PFSK-1 (cell line): ENCODE data around the gene INPP5A.

Experiments used
- POLR2AphosphoS5 ChIP-seq: IDR thresholded peaks from 2 replicates; pipeline ENCODE4 v1.6.1; 2012; ENCODE audit warnings: low read depth, mild to moderate bottlenecking, control low read depth, low read length, moderate library complexity
- REST ChIP-seq, 2 experiments: IDR thresholded peaks; 2 replicates each; pipeline versions ENCODE4 v1.6.1 to v1.8.0; 2011 to 2012; ENCODE audit warnings: low read depth in 2 of 2, low read length in 2 of 2, control low read depth in 1 of 2, inconsistent platforms in 1 of 2, mild to moderate bottlenecking in 1 of 2, moderate library complexity in 1 of 2; ENCODE audit not compliant: insufficient read depth in 1 of 2

GRCh38 chr10:132687893-132688579 is 150.4 kb downstream of the INPP5A start:
- TF ChIP-seq REST (IDR thresholded peaks at IDR 0.05; ENCODE audit: insufficient read depth in 1 of 2, low read depth in 2 of 2, low read length in 2 of 2) (no peak), POLR2AphosphoS5 (no peak)
